ENCODE results near the gene GPATCH3.

The GPATCH3 gene

GRCh38 chr1:26938004-26938658 lies 37.9 kb upstream of the GPATCH3 start:
- no peaks in the 10 kb centered on the region for H3K9me3 ChIP-seq (ENCODE audit: control insufficient read depth, insufficient read depth, low read length)
- no peak overlapping the region for H3K4me3 ChIP-seq (ENCODE audit: low read length)
- no peak overlapping the region for H3K27ac ChIP-seq (ENCODE audit: low read length)
- WGBS (ENCODE audit: insufficient coverage, insufficient read length): no CpG with 5 or more reads among the region's 4 CpGs
- no peak for DNase-seq (ENCODE audit: low read depth, low spot score)
- H3K4me1 ChIP-seq (ENCODE audit: control insufficient read depth, insufficient read depth, low read length): no peaks in the 10 kb centered on the region
- peaks cover 30% of the 10 kb centered on the region for H3K36me3 ChIP-seq (ENCODE audit: control insufficient read depth, insufficient read depth, low read length)
- H3K27me3 ChIP-seq (ENCODE audit: control insufficient read depth, insufficient read depth, low read length): no peaks in the 10 kb centered on the region

- Histone ChIP-seq H3K36me3 (ENCODE audit: control insufficient read depth, insufficient read depth, low read length) (peaks cover 21% of the 10 kb centered on the region), H3K4me1 (ENCODE audit: control insufficient read depth, insufficient read depth, low read length) (no peaks in the 10 kb centered on the region), H3K9me3 (ENCODE audit: control insufficient read depth, insufficient read depth, low read length) (no peaks in the 10 kb centered on the region), H3K27ac (ENCODE audit: low read length) (no peak overlapping the region), H3K27me3 (ENCODE audit: control insufficient read depth, insufficient read depth, low read length) (no peaks in the 10 kb centered on the region), H3K4me3 (ENCODE audit: low read length) (no peak overlapping the region)
- no CpG with 5 or more reads among the region's 6 CpGs for WGBS (ENCODE audit: insufficient coverage, insufficient read length)
- no peak for DNase-seq (ENCODE audit: low read depth, low spot score)
Measured at GRCh38 chr1:26936823-26937222, 36.6 kb upstream of the GPATCH3 start.

GRCh38 chr1:26932531-26932930 lies 32.3 kb upstream of the GPATCH3 start:
- DNase-seq (ENCODE audit: low read depth, low spot score): no peak
- WGBS (ENCODE audit: insufficient coverage, insufficient read length): no CpG with 5 or more reads among the region's 3 CpGs
- Histone ChIP-seq H3K9me3 (ENCODE audit: control insufficient read depth, insufficient read depth, low read length) (no peaks in the 10 kb centered on the region), H3K4me1 (ENCODE audit: control insufficient read depth, insufficient read depth, low read length) (no peaks in the 10 kb centered on the region; the same call in 1 of the 2 replicates), H3K4me3 (ENCODE audit: low read length) (no peak overlapping the region), H3K27me3 (ENCODE audit: control insufficient read depth, insufficient read depth, low read length) (no peaks in the 10 kb centered on the region), H3K36me3 (ENCODE audit: control insufficient read depth, insufficient read depth, low read length) (peaks cover 19% of the 10 kb centered on the region; the same call in 1 of the 2 replicates), H3K27ac (ENCODE audit: low read length) (no peak overlapping the region)

- Histone ChIP-seq H3K4me1 (ENCODE audit: control insufficient read depth, insufficient read depth, low read length) (peaks cover 3% of the 10 kb centered on the region; the same call in 1 of the 2 replicates), H3K27ac (ENCODE audit: low read length) (no peak overlapping the region), H3K4me3 (ENCODE audit: low read length) (no peak overlapping the region), H3K36me3 (ENCODE audit: control insufficient read depth, insufficient read depth, low read length) (peaks cover 11% of the 10 kb centered on the region; the same call in 1 of the 2 replicates), H3K9me3 (ENCODE audit: control insufficient read depth, insufficient read depth, low read length) (no peaks in the 10 kb centered on the region), H3K27me3 (ENCODE audit: control insufficient read depth, insufficient read depth, low read length) (no peaks in the 10 kb centered on the region)
- no CpG with 5 or more reads among the region's 3 CpGs for WGBS (ENCODE audit: insufficient coverage, insufficient read length)
- DNase-seq (ENCODE audit: low read depth, low spot score): no peak
Measured at GRCh38 chr1:26923711-26924110, 23.4 kb upstream of the GPATCH3 start.

GRCh38 chr1:26922901-26923300 lies 22.6 kb upstream of the GPATCH3 start:
- H3K9me3 ChIP-seq (ENCODE audit: control insufficient read depth, insufficient read depth, low read length): no peaks in the 10 kb centered on the region
- H3K27me3 ChIP-seq (ENCODE audit: control insufficient read depth, insufficient read depth, low read length): no peaks in the 10 kb centered on the region
- H3K4me3 ChIP-seq (ENCODE audit: low read length): no peak overlapping the region; the same call in 1 of the 2 replicates
- H3K27ac ChIP-seq (ENCODE audit: low read length): no peak overlapping the region
- peaks cover 3% of the 10 kb centered on the region; the same call in 1 of the 2 replicates for H3K4me1 ChIP-seq (ENCODE audit: control insufficient read depth, insufficient read depth, low read length)
- no CpG with 5 or more reads among the region's 3 CpGs for WGBS (ENCODE audit: insufficient coverage, insufficient read length)
- no peak for DNase-seq (ENCODE audit: low read depth, low spot score)
- peaks cover 8% of the 10 kb centered on the region; the same call in 1 of the 2 replicates for H3K36me3 ChIP-seq (ENCODE audit: control insufficient read depth, insufficient read depth, low read length)

- WGBS (ENCODE audit: insufficient coverage, insufficient read length): no CpG with 5 or more reads among the region's 6 CpGs
- H3K36me3 ChIP-seq (ENCODE audit: control insufficient read depth, insufficient read depth, low read length): peaks cover 8% of the 10 kb centered on the region; the same call in 1 of the 2 replicates
- H3K4me3 ChIP-seq (ENCODE audit: low read length): peak overlapping the region; percentile 86; the same call in 1 of the 2 replicates
- H3K4me1 ChIP-seq (ENCODE audit: control insufficient read depth, insufficient read depth, low read length): peaks cover 3% of the 10 kb centered on the region; the same call in 1 of the 2 replicates
- H3K9me3 ChIP-seq (ENCODE audit: control insufficient read depth, insufficient read depth, low read length): no peaks in the 10 kb centered on the region
- H3K27ac ChIP-seq (ENCODE audit: low read length): no peak overlapping the region
- no peaks in the 10 kb centered on the region for H3K27me3 ChIP-seq (ENCODE audit: control insufficient read depth, insufficient read depth, low read length)
- no peak for DNase-seq (ENCODE audit: low read depth, low spot score)
Measured at GRCh38 chr1:26922431-26922729, 22.1 kb upstream of the GPATCH3 start.

GRCh38 chr1:26921540-26922430 lies 21.5 kb upstream of the GPATCH3 start, which contains the start of gene NUDC:
TSS of gene NUDC (plus strand) at chr1:26921743. CDS start at chr1:26921849, 106 bp downstream.
- Histone ChIP-seq H3K27me3 (ENCODE audit: control insufficient read depth, insufficient read depth, low read length) (no peaks in the 10 kb centered on the region), H3K27ac (ENCODE audit: low read length) (no peak within 1 kb of the TSS), H3K36me3 (ENCODE audit: control insufficient read depth, insufficient read depth, low read length) (peaks cover 5% of the 10 kb centered on the region; the same call in 1 of the 2 replicates), H3K9me3 (ENCODE audit: control insufficient read depth, insufficient read depth, low read length) (no peaks in the 10 kb centered on the region), H3K4me3 (ENCODE audit: low read length) (peak within 1 kb of the TSS; percentile 86), H3K4me1 (ENCODE audit: control insufficient read depth, insufficient read depth, low read length) (peaks cover 3% of the 10 kb centered on the region; the same call in 1 of the 2 replicates)
- no CpG with 5 or more reads among the region's 83 CpGs for WGBS (ENCODE audit: insufficient coverage, insufficient read length)
- DNase-seq (ENCODE audit: low read depth, low spot score): peak; percentile 95

- no peak for DNase-seq (ENCODE audit: low read depth, low spot score)
- no CpG with 5 or more reads among the region's 7 CpGs for WGBS (ENCODE audit: insufficient coverage, insufficient read length)
- Histone ChIP-seq H3K36me3 (ENCODE audit: control insufficient read depth, insufficient read depth, low read length) (peaks cover 3% of the 10 kb centered on the region; the same call in 1 of the 2 replicates), H3K4me3 (ENCODE audit: low read length) (peak overlapping the region; percentile 13; the same call in 1 of the 2 replicates), H3K9me3 (ENCODE audit: control insufficient read depth, insufficient read depth, low read length) (no peaks in the 10 kb centered on the region), H3K4me1 (ENCODE audit: control insufficient read depth, insufficient read depth, low read length) (peaks cover 3% of the 10 kb centered on the region; the same call in 1 of the 2 replicates), H3K27ac (ENCODE audit: low read length) (no peak overlapping the region), H3K27me3 (ENCODE audit: control insufficient read depth, insufficient read depth, low read length) (no peaks in the 10 kb centered on the region)
Measured at GRCh38 chr1:26921126-26921539, 20.9 kb upstream of the GPATCH3 start.

GRCh38 chr1:26915204-26915842 lies 15.1 kb upstream of the GPATCH3 start:
- no CpG with 5 or more reads among the region's 5 CpGs for WGBS (ENCODE audit: insufficient coverage, insufficient read length)

More at GRCh38 chr1:26915204-26915842, 15.1 kb upstream of the GPATCH3 start:
- no peak overlapping the region for H3K27ac ChIP-seq (ENCODE audit: low read length)
- H3K9me3 ChIP-seq (ENCODE audit: control insufficient read depth, insufficient read depth, low read length): no peaks in the 10 kb centered on the region
- DNase-seq (ENCODE audit: low read depth, low spot score): no peak
- H3K4me1 ChIP-seq (ENCODE audit: control insufficient read depth, insufficient read depth, low read length): no peaks in the 10 kb centered on the region
- H3K4me3 ChIP-seq (ENCODE audit: low read length): no peak overlapping the region
- H3K36me3 ChIP-seq (ENCODE audit: control insufficient read depth, insufficient read depth, low read length): no peaks in the 10 kb centered on the region
- H3K27me3 ChIP-seq (ENCODE audit: control insufficient read depth, insufficient read depth, low read length): no peaks in the 10 kb centered on the region
